Peyer's patch (tissue), 4 donors: Measurements from ENCODE around the gene NRDC. TPM values are rescaled to one million over a fixed set of nuclear protein-coding genes. Genes with fewer than 3 reads are reported as not detected.
A peak's percentile ranks its signal among the peaks of the same experiment; 100 is the strongest.

Experiments
- DNase-seq, 3 donors: peaks; one replicate each; pipeline ENCODE4 v3.0.0-alpha.2; 2017 to 2019
- H3K27ac ChIP-seq, 4 donors: fragments of 200-600 bp; sonication (generic); one replicate each; pipeline ENCODE4 v1.5.1; 2016 to 2019
- H3K27me3 ChIP-seq, 2 donors: fragments of 200-600 bp; sonication (generic); one replicate each; pipeline ENCODE4 v1.5.1; 2019
- H3K36me3 ChIP-seq, 3 donors: fragments of 200-600 bp; sonication (generic); one replicate each; pipeline ENCODE4 v1.5.1; 2016 to 2019
- H3K4me1 ChIP-seq, 4 donors: fragments of 200-600 bp; sonication (generic); one replicate each; pipeline ENCODE4 v1.5.1; 2016 to 2019
- H3K4me3 ChIP-seq, 4 donors: fragments of 200-600 bp; sonication (generic); 1 replicate in 3 of 4; 2 replicates in 1 of 4; pipeline ENCODE4 v1.5.1; 2016 to 2019; ENCODE audit warnings: mild to moderate bottlenecking in 1 of 4
- H3K9me3 ChIP-seq, 4 donors: fragments of 200-600 bp; sonication (generic); one replicate each; pipeline ENCODE4 v1.5.1; 2016 to 2019; ENCODE audit warnings: mild to moderate bottlenecking in 1 of 4
- POLR2A ChIP-seq, 2 donors: fragments of 450-650 bp; IDR thresholded peaks; one replicate each; pipeline ENCODE4 v1.5.1; 2017; ENCODE audit warnings: antibody characterized with exemption in 2 of 2, mild to moderate bottlenecking in 2 of 2, moderate library complexity in 2 of 2
- total RNA-seq, 4 donors: library from RNA; depleted of rRNA; stranded (reverse); fragments of >200 nt; gene quantifications; one replicate each; pipeline ENCODE4 v1.1.0, GENCODE V29; 2016
- TF ChIP-seq, protein P1 (sequence below), 6 experiments: fragments of 450-650 bp in 4 of 6; fragments of 200-600 bp in 2 of 6; sonication (generic) in 1 of 6; IDR thresholded peaks; one replicate each; pipeline ENCODE4 v1.5.1; 2017 to 2019; ENCODE audit warnings: antibody characterized with exemption in 6 of 6, mild to moderate bottlenecking in 3 of 6, moderate library complexity in 1 of 6

NRDC gene
- total RNA-seq, 4 donors from 2014 or later = 55.2 to 111 (median 67.8) TPM

DNA sequence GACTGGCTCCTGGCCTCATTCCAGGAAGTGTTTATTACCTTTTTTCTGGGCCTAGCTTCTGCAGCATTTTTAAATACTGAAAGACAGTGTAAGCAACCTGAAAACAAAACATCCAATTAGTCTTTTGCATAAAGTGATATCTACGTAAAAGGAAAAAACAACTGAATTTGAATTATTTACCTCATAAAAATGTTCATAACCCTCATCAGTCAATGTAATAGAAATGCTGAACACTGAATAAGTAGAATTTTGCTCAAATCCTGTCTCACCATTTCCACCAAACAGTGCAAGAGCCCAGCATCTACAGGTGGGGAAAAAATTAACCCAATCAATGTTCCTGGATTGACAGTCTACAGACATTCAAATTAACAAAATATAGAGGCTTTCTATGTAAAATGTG lies 64.0 kb downstream of the NRDC start:
- H3K4me1 ChIP-seq = no peaks in the 10 kb centered on the region
- no peak overlapping the region for H3K4me3 ChIP-seq
- no peaks in the 10 kb centered on the region for H3K9me3 ChIP-seq
- H3K36me3 ChIP-seq = peaks cover 0 to 75% (median 0%) of the 10 kb centered on the region in 3 donors
- DNase-seq = no peak
- no peak overlapping the region for H3K27ac ChIP-seq
- TF ChIP-seq, protein P1, sequence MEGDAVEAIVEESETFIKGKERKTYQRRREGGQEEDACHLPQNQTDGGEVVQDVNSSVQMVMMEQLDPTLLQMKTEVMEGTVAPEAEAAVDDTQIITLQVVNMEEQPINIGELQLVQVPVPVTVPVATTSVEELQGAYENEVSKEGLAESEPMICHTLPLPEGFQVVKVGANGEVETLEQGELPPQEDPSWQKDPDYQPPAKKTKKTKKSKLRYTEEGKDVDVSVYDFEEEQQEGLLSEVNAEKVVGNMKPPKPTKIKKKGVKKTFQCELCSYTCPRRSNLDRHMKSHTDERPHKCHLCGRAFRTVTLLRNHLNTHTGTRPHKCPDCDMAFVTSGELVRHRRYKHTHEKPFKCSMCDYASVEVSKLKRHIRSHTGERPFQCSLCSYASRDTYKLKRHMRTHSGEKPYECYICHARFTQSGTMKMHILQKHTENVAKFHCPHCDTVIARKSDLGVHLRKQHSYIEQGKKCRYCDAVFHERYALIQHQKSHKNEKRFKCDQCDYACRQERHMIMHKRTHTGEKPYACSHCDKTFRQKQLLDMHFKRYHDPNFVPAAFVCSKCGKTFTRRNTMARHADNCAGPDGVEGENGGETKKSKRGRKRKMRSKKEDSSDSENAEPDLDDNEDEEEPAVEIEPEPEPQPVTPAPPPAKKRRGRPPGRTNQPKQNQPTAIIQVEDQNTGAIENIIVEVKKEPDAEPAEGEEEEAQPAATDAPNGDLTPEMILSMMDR (IDR thresholded peaks at IDR 0.05) = no peak
- TF ChIP-seq POLR2A (IDR thresholded peaks at IDR 0.05) = no peak
- no peaks in the 10 kb centered on the region for H3K27me3 ChIP-seq

DNA sequence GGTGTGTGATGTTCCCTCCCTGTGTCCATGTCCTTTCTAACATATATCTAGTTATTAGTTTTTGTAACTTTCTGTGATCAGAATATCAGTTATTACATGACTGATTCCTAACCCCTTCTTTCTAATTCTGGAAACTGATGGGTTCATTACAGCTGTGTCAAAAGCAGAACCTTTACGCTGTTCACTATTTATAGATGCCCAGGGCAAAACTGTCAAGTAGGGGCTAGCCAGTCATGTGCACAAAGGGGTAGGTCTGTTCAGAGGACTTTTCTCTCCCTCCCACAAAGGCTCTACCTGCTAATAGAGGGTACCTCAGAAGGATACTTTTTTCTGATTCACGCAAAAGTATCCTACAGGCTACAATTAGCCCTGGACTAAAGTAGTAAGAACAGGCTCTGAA lies 79.2 kb downstream of the NRDC start:
- Histone ChIP-seq H3K36me3 (peaks cover 0 to 86% (median 0%) of the 10 kb centered on the region in 3 donors), H3K4me1 (no peaks in the 10 kb centered on the region), H3K27me3 (no peaks in the 10 kb centered on the region), H3K9me3 (no peaks in the 10 kb centered on the region), H3K27ac (no peak overlapping the region), H3K4me3 (no peak overlapping the region)
- TF ChIP-seq, protein P1 (IDR thresholded peaks at IDR 0.05) = no peak
- TF ChIP-seq POLR2A (IDR thresholded peaks at IDR 0.05) = no peak
- DNase-seq = no peak

DNA sequence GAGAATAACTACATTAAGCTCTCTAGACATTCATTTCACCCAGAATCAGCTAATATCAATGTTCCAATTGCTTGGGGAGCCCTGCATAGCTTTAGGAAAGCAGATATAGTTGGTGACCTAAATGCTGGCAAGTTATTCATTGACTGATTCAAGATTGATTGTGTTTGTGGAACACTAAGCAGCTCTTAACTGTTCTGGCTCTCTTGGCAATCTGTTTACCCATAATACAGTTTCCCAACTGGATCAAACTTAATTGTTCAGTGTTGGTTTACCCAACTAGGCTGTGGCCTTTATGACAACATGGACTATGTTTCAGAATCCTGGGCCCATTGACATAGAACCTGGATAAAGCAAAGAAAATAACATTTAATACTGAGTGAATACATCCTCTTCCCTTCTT lies 83.7 kb downstream of the NRDC start:
- TF ChIP-seq POLR2A (IDR thresholded peaks at IDR 0.05) = no peak
- TF ChIP-seq, protein P1 (IDR thresholded peaks at IDR 0.05) = no peak
- H3K4me1 ChIP-seq = no peaks in the 10 kb centered on the region
- H3K36me3 ChIP-seq = peaks cover 0 to 84% (median 0%) of the 10 kb centered on the region in 3 donors
- no peak for DNase-seq
- H3K9me3 ChIP-seq = no peaks in the 10 kb centered on the region
- H3K4me3 ChIP-seq = no peak overlapping the region
- no peak overlapping the region for H3K27ac ChIP-seq
- H3K27me3 ChIP-seq = no peaks in the 10 kb centered on the region

DNA sequence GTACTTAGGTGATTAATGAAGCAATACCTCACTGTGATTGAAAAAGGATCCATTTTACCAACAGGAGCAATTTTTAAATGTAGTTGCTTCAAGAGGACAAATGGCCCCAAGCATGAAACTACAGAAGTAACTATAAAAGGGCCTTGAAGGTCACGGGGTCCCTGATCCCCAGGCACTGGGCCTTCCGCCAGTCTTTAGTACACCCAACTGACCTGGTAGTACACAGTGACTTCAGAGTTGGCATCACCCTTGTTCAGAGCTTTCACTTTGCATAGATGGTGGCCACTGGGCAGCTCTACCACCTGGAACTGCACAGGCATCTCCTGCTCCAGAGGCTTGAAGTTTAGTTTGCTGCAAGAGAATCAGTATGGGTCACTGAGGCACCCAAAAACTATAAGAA lies 84.3 kb downstream of the NRDC start:
- TF ChIP-seq POLR2A (IDR thresholded peaks at IDR 0.05) = no peak
- TF ChIP-seq, protein P1 (IDR thresholded peaks at IDR 0.05) = no peak
- H3K9me3 ChIP-seq = no peaks in the 10 kb centered on the region
- peak overlapping the region in 1 of 4 donors; percentile 11 for H3K27ac ChIP-seq
- no peak overlapping the region for H3K4me3 ChIP-seq
- H3K36me3 ChIP-seq = peaks cover 0 to 84% (median 0%) of the 10 kb centered on the region in 3 donors
- H3K4me1 ChIP-seq = no peaks in the 10 kb centered on the region
- no peaks in the 10 kb centered on the region for H3K27me3 ChIP-seq
- DNase-seq = no peak

DNA sequence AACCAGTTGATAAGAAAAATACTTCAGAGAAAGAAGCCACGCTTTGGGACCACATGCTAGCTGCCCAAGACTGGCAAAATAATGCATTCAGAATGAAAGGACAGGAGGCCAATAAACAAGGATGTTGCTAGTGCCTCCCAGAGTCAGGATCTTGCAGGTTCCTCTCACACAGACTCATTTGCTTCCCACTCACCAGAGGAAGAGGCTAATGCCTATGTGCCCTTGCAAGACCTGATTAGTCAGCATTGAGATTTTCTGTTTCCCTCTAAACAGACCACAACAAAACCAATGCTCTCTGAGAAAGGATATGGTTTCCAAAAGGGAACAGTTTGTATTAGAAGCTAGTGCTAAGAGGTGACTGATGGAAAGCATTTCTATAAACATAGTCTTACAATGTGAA lies 85.7 kb downstream of the NRDC start:
- no peak overlapping the region for H3K4me3 ChIP-seq
- H3K4me1 ChIP-seq = no peaks in the 10 kb centered on the region
- TF ChIP-seq POLR2A (IDR thresholded peaks at IDR 0.05) = no peak
- TF ChIP-seq, protein P1 (IDR thresholded peaks at IDR 0.05) = no peak
- H3K9me3 ChIP-seq = no peaks in the 10 kb centered on the region
- H3K27me3 ChIP-seq = no peaks in the 10 kb centered on the region
- H3K27ac ChIP-seq = no peak overlapping the region
- no peak for DNase-seq
- H3K36me3 ChIP-seq = peaks cover 0 to 84% (median 0%) of the 10 kb centered on the region in 3 donors

DNA sequence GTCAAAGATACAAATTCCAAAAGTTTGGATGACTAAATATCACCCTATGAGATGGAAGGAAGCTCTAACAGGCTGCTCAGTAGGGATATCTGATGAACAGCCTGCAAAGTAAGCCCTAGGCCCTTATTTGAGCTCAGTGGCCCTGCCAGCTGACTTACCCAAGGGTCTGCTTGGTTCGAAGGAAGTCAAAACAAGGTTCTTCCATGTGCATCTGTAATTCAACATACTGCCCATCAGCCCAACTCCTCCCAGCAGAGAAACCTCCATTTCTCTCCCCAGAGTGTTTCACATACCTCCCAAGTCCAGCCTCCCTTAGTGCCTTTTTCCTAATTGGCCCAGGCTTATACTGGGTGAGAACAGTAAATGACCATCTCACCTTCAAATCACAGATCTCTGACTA lies 86.6 kb downstream of the NRDC start:
- H3K36me3 ChIP-seq = peaks cover 0 to 85% (median 0%) of the 10 kb centered on the region in 3 donors

More for the DNA sequence above, 86.6 kb downstream of the NRDC start:
- Histone ChIP-seq H3K4me3 (no peak overlapping the region), H3K4me1 (no peaks in the 10 kb centered on the region), H3K27ac (no peak overlapping the region), H3K9me3 (no peaks in the 10 kb centered on the region), H3K27me3 (no peaks in the 10 kb centered on the region)
- DNase-seq = no peak
- TF ChIP-seq, protein P1 (IDR thresholded peaks at IDR 0.05) = no peak
- TF ChIP-seq POLR2A (IDR thresholded peaks at IDR 0.05) = no peak
